HepG2 (cell line): ENCODE data around the gene EZH1. TPM values are rescaled to one million over a fixed set of nuclear protein-coding genes. Genes with fewer than 3 reads are reported as not detected.

Experiments
- DMAP1 ChIP-seq: IDR thresholded peaks from 2 replicates; pipeline ENCODE4 v1.6.1; 2016
- FLYWCH1 ChIP-seq: sonication (generic); formaldehyde crosslinking; IDR thresholded peaks from 2 replicates; pipeline ENCODE4 v1.8.1; 2023; ENCODE audit warnings: mild to moderate bottlenecking, missing genetic modification reagents
- MBNL3 ChIP-seq: fragments of 250-450 bp; sonication (Bioruptor Pico); conservative IDR thresholded peaks from 2 replicates; pipeline ENCODE4 v1.8.0; 2022; ENCODE audit warnings: mild to moderate bottlenecking, inconsistent platforms
- MED1 ChIP-seq: sonication (generic); formaldehyde crosslinking; IDR thresholded peaks from 2 replicates; pipeline ENCODE4 v1.4.0; 2020; ENCODE audit warnings: missing genetic modification reagents
- MTA1 ChIP-seq: sonication (generic); formaldehyde crosslinking; IDR thresholded peaks from 2 replicates; pipeline ENCODE4 v1.4.0; 2020; ENCODE audit warnings: missing genetic modification reagents, mild to moderate bottlenecking, borderline replicate concordance
- NRL ChIP-seq: sonication (generic); formaldehyde crosslinking; IDR thresholded peaks from 2 replicates; pipeline ENCODE4 v1.5.0; 2020; ENCODE audit warnings: missing genetic modification reagents, mild to moderate bottlenecking, moderate library complexity, borderline replicate concordance
- PHB2 ChIP-seq: fragments of 450-650 bp; IDR thresholded peaks from 2 replicates; pipeline ENCODE4 v1.6.1; 2018; ENCODE audit not compliant: partially characterized antibody
- PHF21A ChIP-seq: sonication (generic); formaldehyde crosslinking; IDR thresholded peaks from 2 replicates; pipeline ENCODE4 v1.5.0; 2020; ENCODE audit warnings: mild to moderate bottlenecking, missing genetic modification reagents
- RARA ChIP-seq: IDR thresholded peaks from 2 replicates; pipeline ENCODE4 v1.6.1; 2016; ENCODE audit warnings: missing genetic modification reagents, missing compliant biosample characterization
- SCMH1 ChIP-seq: sonication (generic); formaldehyde crosslinking; IDR thresholded peaks from 2 replicates; pipeline ENCODE4 v1.9.0; 2021; ENCODE audit warnings: missing genetic modification reagents, mild to moderate bottlenecking, borderline replicate concordance
- SOX13 ChIP-seq, 3 experiments: fragments of 450-650 bp in 1 of 3; sonication (generic) in 1 of 3; formaldehyde crosslinking in 1 of 3; IDR thresholded peaks in 2 of 3; conservative IDR thresholded peaks in 1 of 3; 2 replicates each; pipeline versions ENCODE4 v1.5.0 to v1.6.1; 2016 to 2020; ENCODE audit warnings: antibody characterized with exemption in 1 of 3, mild to moderate bottlenecking in 1 of 3, missing compliant biosample characterization in 1 of 3, missing genetic modification reagents in 1 of 3, moderate library complexity in 1 of 3
- TAF15 ChIP-seq: fragments of 200-400 bp; formaldehyde crosslinking; IDR thresholded peaks from one replicate; pipeline ENCODE4 v1.6.1; 2018; ENCODE audit warnings: mild to moderate bottlenecking, low read depth, low read length; ENCODE audit not compliant: poor library complexity, severe bottlenecking
- TBX2 ChIP-seq: sonication (generic); formaldehyde crosslinking; IDR thresholded peaks from 2 replicates; pipeline ENCODE4 v1.5.0; 2020; ENCODE audit warnings: missing genetic modification reagents, mild to moderate bottlenecking, borderline replicate concordance
- ZMAT3 ChIP-seq: sonication (generic); formaldehyde crosslinking; conservative IDR thresholded peaks from 2 replicates; pipeline ENCODE4 v1.7.0; 2021; ENCODE audit warnings: missing genetic modification reagents
- ZNF383 ChIP-seq: sonication (generic); formaldehyde crosslinking; IDR thresholded peaks from 2 replicates; pipeline ENCODE4 v1.4.0; 2020; ENCODE audit warnings: missing genetic modification reagents, mild to moderate bottlenecking, borderline replicate concordance
- ZNF577 ChIP-seq: sonication (generic); formaldehyde crosslinking; IDR thresholded peaks from 2 replicates; pipeline ENCODE4 v1.4.0; 2020; ENCODE audit warnings: mild to moderate bottlenecking, low read depth, missing genetic modification reagents, borderline replicate concordance
- ZNF616 ChIP-seq: sonication (generic); formaldehyde crosslinking; IDR thresholded peaks from 2 replicates; pipeline ENCODE4 v1.5.0; 2020; ENCODE audit warnings: low read depth, mild to moderate bottlenecking, missing genetic modification reagents
- ZNF724P ChIP-seq: sonication (generic); formaldehyde crosslinking; IDR thresholded peaks from 2 replicates; pipeline ENCODE4 v1.8.0; 2022; ENCODE audit warnings: missing genetic modification reagents, borderline replicate concordance
- ZNF768 ChIP-seq: sonication (generic); formaldehyde crosslinking; IDR thresholded peaks from 2 replicates; pipeline ENCODE4 v1.4.0; 2020; ENCODE audit warnings: missing genetic modification reagents
- ZNF792 ChIP-seq: IDR thresholded peaks from 2 replicates; pipeline ENCODE4 v1.6.1; 2016
- ZNF891 ChIP-seq: sonication (generic); formaldehyde crosslinking; IDR thresholded peaks from 2 replicates; pipeline ENCODE4 v1.5.0; 2020; ENCODE audit warnings: mild to moderate bottlenecking, missing genetic modification reagents
- polyA plus RNA-seq, 8 experiments: library from polyadenylated mRNA; depleted of rRNA in 3 of 8; stranded (reverse) in 7 of 8; unstranded in 1 of 8; fragments of >200 nt; fragmentation: Illumina TruSeq in 4 of 8; extraction: Trizol in 4 of 8; gene quantifications; 2 replicates each; pipeline versions ENCODE4 v1.2.1 to v1.2.3, GENCODE V29; 2011 to 2016; ENCODE audit warnings: low read depth in 4 of 8, missing spikeins in 1 of 8, mixed read lengths in 1 of 8; ENCODE audit not compliant: insufficient read depth in 1 of 8
- total RNA-seq, 5 experiments: library from RNA; depleted of rRNA; stranded (reverse); fragments of >200 nt; fragmentation: Illumina TruSeq; extraction: Trizol; gene quantifications; 2 replicates each; pipeline ENCODE4 v1.2.3, GENCODE V29; 2016; ENCODE audit warnings: low read depth in 1 of 5
- TF ChIP-seq, protein P1 (sequence below): sonication (generic); formaldehyde crosslinking; IDR thresholded peaks from 2 replicates; pipeline ENCODE4 v1.4.0; 2020; ENCODE audit warnings: missing genetic modification reagents, borderline replicate concordance
- TF ChIP-seq, protein P2 (sequence below): IDR thresholded peaks from 2 replicates; pipeline ENCODE4 v1.6.1; 2016; ENCODE audit warnings: missing compliant biosample characterization, missing genetic modification reagents, borderline replicate concordance
- TF ChIP-seq, protein P3 (sequence below): sonication (generic); formaldehyde crosslinking; IDR thresholded peaks from 2 replicates; pipeline ENCODE4 v1.4.0; 2020; ENCODE audit warnings: missing genetic modification reagents
- TF ChIP-seq, protein P4 (sequence below): sonication (generic); formaldehyde crosslinking; IDR thresholded peaks from 2 replicates; pipeline ENCODE4 v1.8.1; 2023; ENCODE audit warnings: mild to moderate bottlenecking, inconsistent platforms, moderate library complexity, missing genetic modification reagents, borderline replicate concordance

Gene EZH1
- total and polyA plus RNA-seq, 2 of the 13 experiments (the other 11 are each of a cell fraction or from before 2014, with no cell fraction given) = 11.6 to 24.0 TPM

DNA sequence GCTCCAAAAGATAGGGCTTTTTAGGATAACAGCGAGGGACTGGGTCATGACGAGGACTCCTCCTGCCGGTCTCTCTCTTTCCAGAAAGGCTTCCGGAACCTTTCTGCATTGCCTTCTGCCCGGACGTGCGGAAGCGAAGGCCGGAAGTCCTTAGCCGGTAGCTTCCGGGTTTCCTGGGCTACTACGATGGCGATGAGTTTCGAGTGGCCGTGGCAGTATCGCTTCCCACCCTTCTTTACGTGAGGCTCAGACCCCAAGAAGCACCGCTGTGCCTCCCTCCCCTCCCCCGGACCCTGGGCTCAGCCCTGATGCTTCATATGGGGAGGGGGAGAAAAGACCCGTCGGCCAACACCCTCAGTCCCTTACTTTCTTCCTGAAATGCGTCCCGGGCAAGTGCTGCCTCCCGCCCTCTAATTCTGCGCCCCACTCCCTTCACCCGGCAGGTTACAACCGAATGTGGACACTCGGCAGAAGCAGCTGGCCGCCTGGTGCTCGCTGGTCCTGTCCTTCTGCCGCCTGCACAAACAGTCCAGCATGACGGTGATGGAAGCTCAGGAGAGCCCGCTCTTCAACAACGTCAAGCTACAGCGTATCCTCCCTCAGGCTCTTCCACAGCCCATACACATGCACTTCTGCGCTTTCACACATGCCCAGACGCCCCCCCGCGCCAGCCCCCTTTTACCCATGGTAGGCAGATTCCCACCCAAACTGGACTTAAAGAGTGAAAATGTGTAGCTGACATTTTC lies 28.6 kb upstream of the EZH1 start, which contains the start of gene VPS25 (continued):
- TF ChIP-seq ZNF891 = peak; percentile 86
- no peak for TF ChIP-seq ZNF383 (CRISPR knock-in tag)
- peak; percentile 72 for TF ChIP-seq TBX2 (CRISPR knock-in tag)
- TF ChIP-seq, protein P1, sequence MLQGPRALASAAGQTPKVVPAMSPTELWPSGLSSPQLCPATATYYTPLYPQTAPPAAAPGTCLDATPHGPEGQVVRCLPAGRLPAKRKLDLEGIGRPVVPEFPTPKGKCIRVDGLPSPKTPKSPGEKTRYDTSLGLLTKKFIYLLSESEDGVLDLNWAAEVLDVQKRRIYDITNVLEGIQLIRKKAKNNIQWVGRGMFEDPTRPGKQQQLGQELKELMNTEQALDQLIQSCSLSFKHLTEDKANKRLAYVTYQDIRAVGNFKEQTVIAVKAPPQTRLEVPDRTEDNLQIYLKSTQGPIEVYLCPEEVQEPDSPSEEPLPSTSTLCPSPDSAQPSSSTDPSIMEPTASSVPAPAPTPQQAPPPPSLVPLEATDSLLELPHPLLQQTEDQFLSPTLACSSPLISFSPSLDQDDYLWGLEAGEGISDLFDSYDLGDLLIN = peak; percentile 89
- peak; percentile 66; the same call in 1 of the 2 replicates for TF ChIP-seq PHF21A
- peak; percentile 73 for TF ChIP-seq ZNF768 (CRISPR knock-in tag)
- TF ChIP-seq ZMAT3 (CRISPR knock-in tag) = no peak
- TF ChIP-seq RARA (CRISPR knock-in tag) = peak; percentile 71
- TF ChIP-seq DMAP1 (CRISPR knock-in tag) = peak; percentile 96
- TF ChIP-seq MED1 (CRISPR knock-in tag) = peak; percentile 91
- TF ChIP-seq, protein P2, sequence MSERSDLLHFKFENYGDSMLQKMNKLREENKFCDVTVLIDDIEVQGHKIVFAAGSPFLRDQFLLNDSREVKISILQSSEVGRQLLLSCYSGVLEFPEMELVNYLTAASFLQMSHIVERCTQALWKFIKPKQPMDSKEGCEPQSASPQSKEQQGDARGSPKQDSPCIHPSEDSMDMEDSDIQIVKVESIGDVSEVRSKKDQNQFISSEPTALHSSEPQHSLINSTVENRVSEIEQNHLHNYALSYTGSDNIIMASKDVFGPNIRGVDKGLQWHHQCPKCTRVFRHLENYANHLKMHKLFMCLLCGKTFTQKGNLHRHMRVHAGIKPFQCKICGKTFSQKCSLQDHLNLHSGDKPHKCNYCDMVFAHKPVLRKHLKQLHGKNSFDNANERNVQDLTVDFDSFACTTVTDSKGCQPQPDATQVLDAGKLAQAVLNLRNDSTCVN (CRISPR knock-in tag) = peak; percentile 93
- TF ChIP-seq NRL = peak; percentile 96
- no peak for TF ChIP-seq TAF15
- no peak for TF ChIP-seq ZNF577
- no peak for TF ChIP-seq PHB2
- TF ChIP-seq, protein P3, sequence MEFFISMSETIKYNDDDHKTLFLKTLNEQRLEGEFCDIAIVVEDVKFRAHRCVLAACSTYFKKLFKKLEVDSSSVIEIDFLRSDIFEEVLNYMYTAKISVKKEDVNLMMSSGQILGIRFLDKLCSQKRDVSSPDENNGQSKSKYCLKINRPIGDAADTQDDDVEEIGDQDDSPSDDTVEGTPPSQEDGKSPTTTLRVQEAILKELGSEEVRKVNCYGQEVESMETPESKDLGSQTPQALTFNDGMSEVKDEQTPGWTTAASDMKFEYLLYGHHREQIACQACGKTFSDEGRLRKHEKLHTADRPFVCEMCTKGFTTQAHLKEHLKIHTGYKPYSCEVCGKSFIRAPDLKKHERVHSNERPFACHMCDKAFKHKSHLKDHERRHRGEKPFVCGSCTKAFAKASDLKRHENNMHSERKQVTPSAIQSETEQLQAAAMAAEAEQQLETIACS (CRISPR knock-in tag) = peak; percentile 40; the same call in 1 of the 2 replicates
- TF ChIP-seq FLYWCH1 = no peak
- TF ChIP-seq ZNF792 (CRISPR knock-in tag) = peak; percentile 96
- TF ChIP-seq, protein P4, sequence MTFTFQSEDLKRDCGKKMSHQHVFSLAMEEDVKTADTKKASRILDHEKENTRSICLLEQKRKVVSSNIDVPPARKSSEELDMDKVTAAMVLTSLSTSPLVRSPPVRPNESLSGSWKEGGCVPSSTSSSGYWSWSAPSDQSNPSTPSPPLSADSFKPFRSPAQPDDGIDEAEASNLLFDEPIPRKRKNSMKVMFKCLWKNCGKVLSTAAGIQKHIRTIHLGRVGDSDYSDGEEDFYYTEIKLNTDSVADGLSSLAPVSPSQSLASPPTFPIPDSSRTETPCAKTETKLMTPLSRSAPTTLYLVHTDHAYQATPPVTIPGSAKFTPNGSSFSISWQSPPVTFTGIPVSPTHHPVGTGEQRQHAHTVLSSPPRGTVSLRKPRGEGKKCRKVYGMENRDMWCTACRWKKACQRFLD (CRISPR knock-in tag) = peak; percentile 87; the same call in 1 of the 2 replicates
- TF ChIP-seq MTA1 (CRISPR knock-in tag) = peak; percentile 40; the same call in 1 of the 2 replicates
- TF ChIP-seq SCMH1 (CRISPR knock-in tag) = no peak
- 0 out of 2 replicates have a peak, but pooled peaks have one; percentile 65 for TF ChIP-seq ZNF616 (CRISPR knock-in tag)
- TF ChIP-seq ZNF724P (CRISPR knock-in tag) = no peak
- no peak for TF ChIP-seq MBNL3 (CRISPR knock-in tag)
- TF ChIP-seq SOX13 (IDR thresholded peaks at IDR 0.05) = no peak
- TF ChIP-seq SOX13 (CRISPR knock-in tag; conservative IDR thresholded peaks at IDR 0.05 in 1 of 2, IDR thresholded peaks at IDR 0.05 in 1 of 2) = peak in 1 of 2 experiments; percentile 62; a peak in 2 of 4 replicates
